ENCODE data around the gene SH3PXD2A. TPM values are rescaled to one million over a fixed set of nuclear protein-coding genes. Genes with fewer than 3 reads are reported as not detected.

The SH3PXD2A gene
- total and polyA plus RNA-seq, 7 donors, result 19.0 to 58.2 (median 24.5) TPM

GRCh38 chr10:103548581-103549348, 306.6 kb downstream of the SH3PXD2A start:
- Histone ChIP-seq H3K9me3 (no peaks in the 10 kb centered on the region), H3K27ac (no peak overlapping the region), H3K27me3 (no peaks in the 10 kb centered on the region), H3K4me1 (peaks cover 0 to 1% (median 0%) of the 10 kb centered on the region in 4 donors), H3K36me3 (no peaks in the 10 kb centered on the region), H3K4me3 (no peak overlapping the region)
- no peak for DNase-seq
- TF ChIP-seq POLR2A (IDR thresholded peaks at IDR 0.05) (no peak), POLR2AphosphoS5 (IDR thresholded peaks at IDR 0.05) (no peak), EP300 (IDR thresholded peaks at IDR 0.05) (no peak)
- TF ChIP-seq, protein P1, sequence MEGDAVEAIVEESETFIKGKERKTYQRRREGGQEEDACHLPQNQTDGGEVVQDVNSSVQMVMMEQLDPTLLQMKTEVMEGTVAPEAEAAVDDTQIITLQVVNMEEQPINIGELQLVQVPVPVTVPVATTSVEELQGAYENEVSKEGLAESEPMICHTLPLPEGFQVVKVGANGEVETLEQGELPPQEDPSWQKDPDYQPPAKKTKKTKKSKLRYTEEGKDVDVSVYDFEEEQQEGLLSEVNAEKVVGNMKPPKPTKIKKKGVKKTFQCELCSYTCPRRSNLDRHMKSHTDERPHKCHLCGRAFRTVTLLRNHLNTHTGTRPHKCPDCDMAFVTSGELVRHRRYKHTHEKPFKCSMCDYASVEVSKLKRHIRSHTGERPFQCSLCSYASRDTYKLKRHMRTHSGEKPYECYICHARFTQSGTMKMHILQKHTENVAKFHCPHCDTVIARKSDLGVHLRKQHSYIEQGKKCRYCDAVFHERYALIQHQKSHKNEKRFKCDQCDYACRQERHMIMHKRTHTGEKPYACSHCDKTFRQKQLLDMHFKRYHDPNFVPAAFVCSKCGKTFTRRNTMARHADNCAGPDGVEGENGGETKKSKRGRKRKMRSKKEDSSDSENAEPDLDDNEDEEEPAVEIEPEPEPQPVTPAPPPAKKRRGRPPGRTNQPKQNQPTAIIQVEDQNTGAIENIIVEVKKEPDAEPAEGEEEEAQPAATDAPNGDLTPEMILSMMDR (IDR thresholded peaks at IDR 0.05), result no peak
- WGBS, 2 donors, result 30 to 80% methylated on average over 12 of the region's 12 CpGs
- intact Hi-C loops (cut with DNase I), result no loop called here

GRCh38 chr10:103548006-103548405, 307.4 kb downstream of the SH3PXD2A start:
- Histone ChIP-seq H3K4me1 (peaks cover 0 to 9% (median 6%) of the 10 kb centered on the region in 4 donors), H3K36me3 (no peaks in the 10 kb centered on the region), H3K4me3 (no peak overlapping the region), H3K27me3 (no peaks in the 10 kb centered on the region), H3K9me3 (no peaks in the 10 kb centered on the region), H3K27ac (no peak overlapping the region)
- intact Hi-C loops (cut with DNase I), result no loop called here
- TF ChIP-seq EP300 (IDR thresholded peaks at IDR 0.05) (no peak), POLR2A (IDR thresholded peaks at IDR 0.05) (no peak), POLR2AphosphoS5 (IDR thresholded peaks at IDR 0.05) (no peak)
- TF ChIP-seq, protein P1 (IDR thresholded peaks at IDR 0.05), result no peak
- 92 to 96% methylated on average over 3 of the region's 3 CpGs for WGBS, 2 donors
- no peak for DNase-seq

DNA sequence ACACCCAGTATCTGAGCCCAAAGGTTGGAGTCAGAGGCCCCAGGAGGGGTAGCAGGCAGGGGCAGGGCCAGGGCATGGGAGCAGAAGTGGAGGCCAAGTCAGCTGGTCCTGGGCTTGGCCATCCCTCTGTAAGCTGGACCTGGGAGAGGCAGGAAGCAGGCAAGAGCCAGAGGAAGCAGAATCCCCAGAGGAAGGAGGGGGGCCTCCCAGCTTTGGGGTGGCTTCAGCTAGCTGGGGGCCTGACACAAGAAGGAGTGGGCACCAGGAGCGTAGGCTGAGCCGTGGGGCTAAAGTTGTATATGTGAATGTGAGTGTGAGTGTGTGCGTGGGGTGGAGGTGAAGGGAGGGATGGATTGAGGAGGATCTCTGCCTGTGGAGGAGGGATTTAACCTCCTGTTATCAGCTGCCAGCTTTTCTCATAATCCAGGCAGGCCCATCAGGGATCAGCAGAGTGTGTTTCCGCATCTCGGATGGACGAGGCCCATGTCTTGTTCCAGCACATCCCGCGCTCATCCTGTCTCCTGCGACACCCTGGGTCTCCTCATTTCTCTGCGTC, 307.9 kb downstream of the SH3PXD2A start:
- 88 to 90% methylated on average over 10 of the region's 10 CpGs for WGBS, 2 donors
- H3K36me3 ChIP-seq, result no peaks in the 10 kb centered on the region
- H3K27ac ChIP-seq, result no peak overlapping the region
- H3K9me3 ChIP-seq, result no peaks in the 10 kb centered on the region
- intact Hi-C loops (cut with DNase I), result no loop called here
- TF ChIP-seq POLR2AphosphoS5 (IDR thresholded peaks at IDR 0.05) (no peak), EP300 (IDR thresholded peaks at IDR 0.05) (no peak), POLR2A (IDR thresholded peaks at IDR 0.05) (no peak)
- TF ChIP-seq, protein P1 (IDR thresholded peaks at IDR 0.05), result no peak
- H3K4me3 ChIP-seq, result no peak overlapping the region
- DNase-seq, result no peak
- no peaks in the 10 kb centered on the region for H3K27me3 ChIP-seq
- peaks cover 0 to 14% (median 11%) of the 10 kb centered on the region in 4 donors for H3K4me1 ChIP-seq

DNA sequence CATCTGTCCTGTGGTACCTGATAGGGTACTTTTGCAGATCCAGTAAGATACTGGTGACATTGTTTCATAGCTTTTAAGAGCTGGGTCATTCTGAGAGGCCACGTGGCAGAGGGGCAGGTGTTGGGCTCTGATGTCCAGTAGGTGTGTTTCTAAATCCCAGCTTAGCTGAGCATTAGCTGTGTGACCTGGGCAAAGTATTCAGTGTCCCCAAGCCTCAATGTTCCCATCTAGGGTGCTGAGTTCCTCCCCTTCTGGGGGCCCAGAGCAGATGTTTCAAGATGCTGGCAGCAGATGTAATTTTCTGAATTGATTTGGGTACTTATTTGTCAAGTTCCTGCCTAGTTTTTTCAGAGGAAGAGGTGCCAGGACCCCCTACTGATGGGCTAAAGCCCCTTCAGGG, 309.0 kb downstream of the SH3PXD2A start:
- Histone ChIP-seq H3K9me3 (no peaks in the 10 kb centered on the region), H3K4me1 (peaks cover 0 to 15% (median 12%) of the 10 kb centered on the region in 4 donors), H3K27ac (no peak overlapping the region), H3K27me3 (no peaks in the 10 kb centered on the region), H3K4me3 (no peak overlapping the region), H3K36me3 (no peaks in the 10 kb centered on the region)
- 45 to 75% methylated on average over 1 of the region's 1 CpG for WGBS, 2 donors
- intact Hi-C loops (cut with DNase I), result no loop called here
- no peak for TF ChIP-seq POLR2A (IDR thresholded peaks at IDR 0.05)
- TF ChIP-seq, protein P1 (IDR thresholded peaks at IDR 0.05), result no peak
- TF ChIP-seq EP300 (IDR thresholded peaks at IDR 0.05), result no peak
- no peak for TF ChIP-seq POLR2AphosphoS5 (IDR thresholded peaks at IDR 0.05)
- DNase-seq, result no peak

Data from sigmoid colon (tissue), 7 donors.